PC-3 (cell line): ENCODE results near the gene SLC38A9. TPM values are rescaled to one million over a fixed set of nuclear protein-coding genes. Genes with fewer than 3 reads are reported as not detected.

Experiments
- ATAC-seq: fragments of 200-7000 bp; cut with Tn5 transposase; 2 replicates; pipeline ENCODE4 v1.9.1; 2020; ENCODE audit warnings: mild to moderate bottlenecking, moderate library complexity
- BruUV-seq: library from RNA; stranded (reverse); fragments of 400-500 nt; replicated peaks from 2 replicates; lab custom pipeline; 2021; lab: Mats Ljungman, UMichigan
- CTCF ChIA-PET: fragments of 300-600 bp; sonication (Branson Sonifier 250); formaldehyde crosslinking; loops from one replicate; lab custom pipeline; 2022; ENCODE audit warnings: antibody characterized with exemption; lab: Charles Lee
- POLR2A ChIA-PET: fragments of 300-600 bp; sonication (Branson Sonifier 250); formaldehyde crosslinking; loops from one replicate; lab custom pipeline; 2022; ENCODE audit warnings: antibody characterized with exemption; ENCODE audit not compliant: unreplicated experiment; lab: Charles Lee
- DNase-seq: peaks from one replicate; pipeline ENCODE4 v3.0.0-alpha.2; 2015
- H2AFZ ChIP-seq: fragments of 300-600 bp; sonication (generic); 2 replicates; pipeline ENCODE4 v1.6.0; 2016; ENCODE audit warnings: antibody characterized with exemption, low read length
- H3F3A ChIP-seq: fragments of 300-600 bp; sonication (generic); one replicate; pipeline ENCODE4 v1.6.0; 2017; ENCODE audit warnings: antibody characterized with exemption, low read length, control low read depth, mild to moderate bottlenecking; ENCODE audit not compliant: unreplicated experiment
- H3K27ac ChIP-seq: fragments of 300-600 bp; sonication (generic); 2 replicates; pipeline ENCODE4 v1.5.1; 2016; ENCODE audit warnings: mild to moderate bottlenecking, low read length
- H3K27me3 ChIP-seq: fragments of 300-600 bp; sonication (generic); 2 replicates; pipeline ENCODE4 v1.6.1; 2016; ENCODE audit warnings: low read length, mixed read lengths
- H3K36me3 ChIP-seq: fragments of 300-600 bp; sonication (generic); 2 replicates; pipeline ENCODE4 v1.6.1; 2016; ENCODE audit warnings: low read depth, mixed run types, low read length, mixed read lengths
- H3K4me1 ChIP-seq: fragments of 300-600 bp; sonication (generic); 2 replicates; pipeline ENCODE4 v1.5.1; 2016; ENCODE audit warnings: low read length; ENCODE audit not compliant: insufficient read depth
- H3K4me2 ChIP-seq: fragments of 300-600 bp; sonication (generic); 2 replicates; pipeline ENCODE4 v1.6.0; 2016; ENCODE audit warnings: low read length
- H3K4me3 ChIP-seq: fragments of 300-600 bp; sonication (generic); 2 replicates; pipeline ENCODE4 v1.5.1; 2016; ENCODE audit warnings: mild to moderate bottlenecking, low read length, mixed read lengths
- H3K79me2 ChIP-seq: fragments of 300-600 bp; sonication (generic); 2 replicates; pipeline ENCODE4 v1.6.1; 2017; ENCODE audit warnings: low read length, mixed read lengths
- H3K9ac ChIP-seq: fragments of 300-600 bp; sonication (generic); 2 replicates; pipeline ENCODE4 v1.6.0; 2016; ENCODE audit warnings: mild to moderate bottlenecking, low read length
- H3K9me2 ChIP-seq: fragments of 300-600 bp; sonication (generic); replicated peaks from 2 replicates; pipeline ENCODE4 v1.6.1; 2016; ENCODE audit warnings: mixed run types, low read length, mixed read lengths
- H3K9me3 ChIP-seq: fragments of 300-600 bp; sonication (generic); 2 replicates; pipeline ENCODE4 v1.6.1; 2016; ENCODE audit warnings: low read length, mixed read lengths
- H4K20me1 ChIP-seq: fragments of 300-600 bp; sonication (generic); 2 replicates; pipeline ENCODE4 v1.6.1; 2016; ENCODE audit warnings: low read length, mixed read lengths
- EZH2 ChIP-seq: fragments of 300-600 bp; sonication (generic); IDR thresholded peaks from one replicate; pipeline ENCODE4 v1.6.1; 2017; ENCODE audit warnings: antibody characterized with exemption, mild to moderate bottlenecking, low read length; ENCODE audit not compliant: unreplicated experiment
- EZH2phosphoT487 ChIP-seq: fragments of 300-600 bp; sonication (generic); IDR thresholded peaks from 2 replicates; pipeline ENCODE4 v1.6.1; 2018; ENCODE audit warnings: mild to moderate bottlenecking, antibody characterized with exemption, low read length, borderline replicate concordance
- intact Hi-C: fragments of 100-400 bp; cut with micrococcal nuclease; formaldehyde crosslinking; loops from 2 replicates; pipeline ENCODE4 v1.9.0; 2023
- total RNA-seq: library from RNA; depleted of rRNA; stranded (reverse); fragments of >200 nt; gene quantifications from 2 replicates; pipeline ENCODE4 v1.2.3, GENCODE V29; 2014
- TF ChIP-seq, protein P1 (sequence below): fragments of 300-600 bp; sonication (generic); conservative IDR thresholded peaks from 2 replicates; pipeline ENCODE4 v1.5.1; 2017; ENCODE audit warnings: antibody characterized with exemption, low read depth, mild to moderate bottlenecking, low read length

SLC38A9 gene
- total RNA-seq, 1 experiment from 2014 or later: 12.9 TPM

- H3K27ac ChIP-seq: no peak overlapping the region
- ATAC-seq: no peak
- no peaks in the 10 kb centered on the region for H3K9me2 ChIP-seq
- no peak overlapping the region for H3K4me3 ChIP-seq
- H3K9me3 ChIP-seq: no peaks in the 10 kb centered on the region
- H3K4me1 ChIP-seq: peaks cover 8% of the 10 kb centered on the region; the same call in 1 of the 2 replicates
- H2AFZ ChIP-seq: no peak overlapping the region
- H3K79me2 ChIP-seq: peaks cover 9% of the 10 kb centered on the region; the same call in 1 of the 2 replicates
- TF ChIP-seq EZH2phosphoT487: no peak
- no peak for TF ChIP-seq EZH2
- no peak for DNase-seq
- CTCF ChIA-PET: no interaction called here
- POLR2A ChIA-PET: no interaction called here
- BruUV-seq: no TSS peak
- H3K4me2 ChIP-seq: no peak overlapping the region
- H3K27me3 ChIP-seq: no peaks in the 10 kb centered on the region
- H3K36me3 ChIP-seq: no peaks in the 10 kb centered on the region
- intact Hi-C loops: loop anchor here (5.0 kb wide), 1 partner anchor 208 kb away; no protein-coding TSS in a partner anchor
- no peaks in the 10 kb centered on the region for H4K20me1 ChIP-seq
- no peaks in the 10 kb centered on the region for H3F3A ChIP-seq
- H3K9ac ChIP-seq: no peak overlapping the region
Observed at GRCh38 chr5:55714749-55715148, 2.6 kb upstream of the SLC38A9 start.

DNA sequence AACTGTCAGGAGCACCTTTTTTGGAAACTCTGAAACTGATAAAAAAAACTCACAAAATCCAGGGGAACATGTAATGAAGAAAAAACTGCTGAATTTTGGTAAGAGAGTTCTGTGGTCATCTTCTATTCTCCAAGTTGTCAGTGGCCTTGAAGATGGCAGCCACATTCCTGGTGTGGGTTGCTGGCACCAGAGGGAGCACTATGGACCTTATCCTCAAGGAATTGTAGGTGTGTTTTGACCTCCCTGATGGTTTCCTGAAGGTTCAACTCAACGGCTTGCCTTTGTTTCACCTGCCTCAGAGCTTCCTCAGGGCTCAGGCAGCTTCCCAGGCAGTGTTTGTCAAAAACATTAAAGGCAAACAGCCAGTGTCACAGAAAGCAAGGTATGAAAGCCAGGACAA lies 2.2 kb upstream of the SLC38A9 start:
- no TSS peak for BruUV-seq
- DNase-seq (no peak), ATAC-seq (no peak)
- Histone ChIP-seq H3K9me3 (no peaks in the 10 kb centered on the region), H3K4me1 (peaks cover 9% of the 10 kb centered on the region), H3K4me3 (no peak overlapping the region), H4K20me1 (no peaks in the 10 kb centered on the region), H3K79me2 (peaks cover 9% of the 10 kb centered on the region; the same call in 1 of the 2 replicates), H3K9ac (no peak overlapping the region), H3K36me3 (no peaks in the 10 kb centered on the region), H3K27ac (no peak overlapping the region), H2AFZ (no peak overlapping the region), H3K9me2 (no peaks in the 10 kb centered on the region), H3K4me2 (no peak overlapping the region), H3K27me3 (no peaks in the 10 kb centered on the region), H3F3A (no peaks in the 10 kb centered on the region)
- POLR2A ChIA-PET: interaction anchor here (0.5 kb wide), 1 partner anchor 202 kb away, joined by 7 read pairs; no protein-coding TSS in a partner anchor
- intact Hi-C loops: loop anchor here (5.0 kb wide), 1 partner anchor 208 kb away; no protein-coding TSS in a partner anchor
- TF ChIP-seq, protein P1, sequence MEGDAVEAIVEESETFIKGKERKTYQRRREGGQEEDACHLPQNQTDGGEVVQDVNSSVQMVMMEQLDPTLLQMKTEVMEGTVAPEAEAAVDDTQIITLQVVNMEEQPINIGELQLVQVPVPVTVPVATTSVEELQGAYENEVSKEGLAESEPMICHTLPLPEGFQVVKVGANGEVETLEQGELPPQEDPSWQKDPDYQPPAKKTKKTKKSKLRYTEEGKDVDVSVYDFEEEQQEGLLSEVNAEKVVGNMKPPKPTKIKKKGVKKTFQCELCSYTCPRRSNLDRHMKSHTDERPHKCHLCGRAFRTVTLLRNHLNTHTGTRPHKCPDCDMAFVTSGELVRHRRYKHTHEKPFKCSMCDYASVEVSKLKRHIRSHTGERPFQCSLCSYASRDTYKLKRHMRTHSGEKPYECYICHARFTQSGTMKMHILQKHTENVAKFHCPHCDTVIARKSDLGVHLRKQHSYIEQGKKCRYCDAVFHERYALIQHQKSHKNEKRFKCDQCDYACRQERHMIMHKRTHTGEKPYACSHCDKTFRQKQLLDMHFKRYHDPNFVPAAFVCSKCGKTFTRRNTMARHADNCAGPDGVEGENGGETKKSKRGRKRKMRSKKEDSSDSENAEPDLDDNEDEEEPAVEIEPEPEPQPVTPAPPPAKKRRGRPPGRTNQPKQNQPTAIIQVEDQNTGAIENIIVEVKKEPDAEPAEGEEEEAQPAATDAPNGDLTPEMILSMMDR: no peak
- TF ChIP-seq EZH2: no peak
- TF ChIP-seq EZH2phosphoT487: no peak
- CTCF ChIA-PET: no interaction called here

- H3K9ac ChIP-seq: no peak overlapping the region
- peaks cover 14% of the 10 kb centered on the region for H3K4me1 ChIP-seq
- POLR2A ChIA-PET: interaction anchor here (0.5 kb wide), 1 partner anchor 202 kb away, joined by 7 read pairs; no protein-coding TSS in a partner anchor
- BruUV-seq: no TSS peak
- H3K9me3 ChIP-seq: no peaks in the 10 kb centered on the region
- intact Hi-C loops: loop anchor here (5.0 kb wide), 1 partner anchor 208 kb away; no protein-coding TSS in a partner anchor
- H3K4me2 ChIP-seq: no peak overlapping the region
- TF ChIP-seq EZH2phosphoT487 (no peak), EZH2 (no peak)
- TF ChIP-seq, protein P1: no peak
- H3K36me3 ChIP-seq: no peaks in the 10 kb centered on the region
- no peak for ATAC-seq
- no peak overlapping the region for H3K4me3 ChIP-seq
- no peaks in the 10 kb centered on the region for H4K20me1 ChIP-seq
- no peak overlapping the region for H2AFZ ChIP-seq
- CTCF ChIA-PET: no interaction called here
- H3K79me2 ChIP-seq: peaks cover 9% of the 10 kb centered on the region; the same call in 1 of the 2 replicates
- DNase-seq: no peak
- no peaks in the 10 kb centered on the region for H3F3A ChIP-seq
- H3K27ac ChIP-seq: no peak overlapping the region
- H3K27me3 ChIP-seq: no peaks in the 10 kb centered on the region
- H3K9me2 ChIP-seq: no peaks in the 10 kb centered on the region
Observed at GRCh38 chr5:55713871-55714270, 1.7 kb upstream of the SLC38A9 start.
